Activated T-cell treated with anti-CD3 and anti-CD28 coated beads for 1 hour (primary cell): ENCODE results near the gene MOB1A.
"Not testable (repeated sequence)": the region's sequence is repeated elsewhere in the genome, so short reads cannot be mapped to it uniquely, and the experiment has no call there.

ENCODE experiments used
- DNase-seq: peaks from one replicate; pipeline ENCODE4 v3.0.0-alpha.2; 2020; ENCODE audit warnings: low read depth

Gene MOB1A

GRCh38 chr2:74178211-74179062 is at the start of gene MOB1A:
TSS of gene MOB1A (minus strand) at chr2:74178879. CDS start at chr2:74178674, 205 bp downstream.
- peak; percentile 96 for DNase-seq

DNA sequence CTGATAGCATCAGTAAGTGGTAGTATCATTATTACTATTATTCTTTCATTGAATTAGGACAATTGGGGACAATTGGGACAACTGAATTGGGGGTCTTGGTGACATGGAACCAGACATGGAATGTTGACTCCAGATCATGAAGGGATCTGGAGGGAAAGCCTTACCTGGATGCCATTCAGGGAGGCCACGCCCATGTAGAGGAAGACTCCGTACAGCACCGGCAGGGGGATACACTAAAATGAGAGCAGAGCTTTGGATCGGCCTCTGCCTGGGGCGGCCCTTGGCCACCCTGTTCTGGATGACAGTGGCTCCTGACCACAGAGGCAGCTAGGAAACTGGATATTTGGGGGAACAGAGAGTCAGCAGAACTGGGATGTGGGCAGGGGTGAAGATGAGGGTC is 49.0 kb upstream of the MOB1A start:
- DNase-seq, result no peak

GRCh38 chr2:74226648-74227213 is 48.1 kb upstream of the MOB1A start:
- no peak for DNase-seq

GRCh38 chr2:74225698-74226459 is 47.2 kb upstream of the MOB1A start:
- no peak for DNase-seq

DNA sequence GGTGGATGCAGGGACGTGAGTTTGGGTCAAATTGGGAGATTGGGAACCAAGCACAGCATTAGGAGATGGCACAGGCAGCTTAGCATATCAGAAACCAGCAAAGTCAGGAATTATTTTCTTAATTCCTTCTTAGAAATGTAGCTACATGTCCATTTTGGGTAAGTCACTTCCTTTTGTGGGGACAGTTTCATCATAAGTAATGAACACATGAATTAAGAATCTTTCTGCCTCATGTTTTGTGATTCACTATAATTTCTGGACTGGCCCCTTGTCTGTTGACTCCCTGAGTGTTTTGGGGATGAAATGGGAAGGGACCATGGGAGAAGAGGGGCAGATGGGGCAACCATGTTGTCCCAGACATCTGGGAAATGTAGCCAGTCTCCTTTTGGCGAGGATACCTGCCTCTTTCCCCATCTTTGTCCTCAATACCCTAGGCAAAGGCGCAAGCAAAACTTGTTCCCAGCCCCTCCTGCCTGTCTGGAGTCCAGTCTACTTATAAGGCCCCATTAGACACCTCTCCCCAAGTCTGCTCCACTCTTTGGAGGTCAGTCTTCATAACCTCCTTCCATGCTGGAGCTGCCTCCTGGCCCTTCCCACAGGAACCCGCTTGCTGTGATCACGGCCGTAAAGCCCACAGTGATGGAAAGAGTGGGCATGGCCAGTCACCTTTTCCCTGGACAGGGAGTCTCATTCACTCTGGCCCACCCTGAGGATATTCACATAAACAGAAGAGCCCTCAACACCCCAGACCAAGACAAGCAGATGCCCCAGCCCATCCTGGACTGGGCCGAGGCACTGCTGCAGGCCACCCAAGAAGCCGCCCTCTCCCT is 45.5 kb upstream of the MOB1A start:
- no peak for DNase-seq

DNA sequence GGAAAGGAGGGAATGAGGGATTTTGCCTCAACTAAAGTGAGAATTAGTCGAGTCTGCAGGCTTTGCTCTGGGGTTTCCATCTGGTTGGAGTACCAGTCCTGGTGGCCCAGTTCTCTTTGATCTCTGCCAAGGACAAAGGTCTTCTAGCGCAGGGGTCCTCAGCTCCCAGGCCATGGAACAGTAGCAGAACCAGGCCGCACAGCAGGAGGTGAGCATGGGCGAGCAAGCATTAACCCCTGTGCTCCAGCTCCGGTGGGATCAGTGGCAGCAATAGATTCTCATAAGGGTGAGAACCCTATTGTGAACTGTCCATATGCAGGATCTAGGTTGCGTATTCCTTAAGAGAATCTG is 43.6 kb upstream of the MOB1A start:
- DNase-seq, result no peak

DNA sequence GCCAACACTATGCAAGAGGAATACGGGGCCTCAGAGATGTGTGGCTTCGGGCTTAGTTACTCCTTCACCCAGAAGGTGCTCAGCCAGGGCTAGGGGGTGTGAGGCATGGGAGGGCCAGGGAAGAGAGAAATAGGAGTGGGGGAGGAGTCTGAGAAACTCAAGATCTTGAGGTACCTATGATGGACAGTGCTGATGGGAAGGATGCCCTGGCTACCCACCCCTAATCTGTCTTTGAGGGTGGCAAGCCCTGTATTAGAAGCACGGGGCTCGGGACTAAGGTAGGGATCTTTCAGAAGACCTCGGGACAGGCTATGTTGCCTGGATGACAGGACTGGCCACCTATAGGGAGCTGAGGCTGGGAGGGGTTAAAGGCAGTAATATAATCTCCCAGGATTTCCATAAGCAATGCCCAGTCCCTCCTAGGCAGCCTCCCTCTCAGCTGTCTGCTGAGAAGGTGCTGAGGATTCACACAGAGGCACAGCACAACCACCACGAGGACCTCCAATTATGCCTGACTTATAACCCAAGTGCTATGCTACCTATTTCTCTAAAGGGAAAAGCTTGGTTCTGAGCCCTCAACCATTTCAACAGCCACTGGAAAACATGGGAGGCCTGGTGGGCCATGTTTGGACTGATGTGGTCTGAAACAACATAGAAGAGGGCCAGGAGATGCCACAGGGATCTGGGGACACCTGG is 43.1 kb upstream of the MOB1A start:
- DNase-seq, result no peak

- DNase-seq, result no peak
Observed at GRCh38 chr2:74221091-74221490, 42.4 kb upstream of the MOB1A start.

GRCh38 chr2:74219846-74220486 is 41.3 kb upstream of the MOB1A start:
- DNase-seq, result no peak

DNA sequence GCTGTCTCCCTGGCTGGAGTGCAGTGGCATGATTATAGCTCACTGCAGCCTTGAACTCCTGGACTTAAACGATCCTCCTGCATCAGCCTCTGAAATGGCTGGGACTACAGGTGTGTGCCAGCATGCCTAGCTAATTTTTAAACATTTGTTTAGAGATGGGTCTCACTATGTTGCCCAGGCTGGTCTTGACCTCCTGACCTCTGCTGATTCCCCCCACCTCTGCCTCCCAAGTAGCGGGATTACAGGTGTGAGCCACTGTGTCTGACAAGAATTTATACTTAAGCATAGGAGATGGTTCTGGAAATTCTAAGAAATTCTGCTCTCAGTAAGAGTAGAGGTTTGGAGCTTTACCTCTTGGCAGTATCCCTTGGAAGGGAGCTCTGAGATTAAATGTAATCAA is 38.0 kb upstream of the MOB1A start:
- no peak for DNase-seq

DNA sequence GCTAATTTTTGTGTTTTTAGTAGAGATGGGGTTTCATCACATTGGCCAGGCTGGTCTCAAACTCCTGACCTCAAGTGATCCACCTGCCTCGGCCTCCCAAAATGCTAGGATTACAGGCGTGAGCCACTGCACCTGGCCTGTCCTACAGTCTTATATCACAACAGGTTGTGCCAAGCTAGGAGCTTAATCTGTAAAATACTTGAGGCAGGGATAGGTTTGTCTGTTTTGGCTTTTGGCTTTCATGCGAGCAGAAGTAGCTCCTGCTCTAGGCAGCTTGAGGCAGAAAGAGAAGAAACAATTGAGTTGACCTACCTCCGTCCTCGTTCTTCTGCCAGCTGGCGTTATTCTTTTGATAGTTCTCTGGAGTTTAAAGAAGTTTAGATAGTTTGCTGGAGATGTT is 37.1 kb upstream of the MOB1A start:
- DNase-seq, result not testable (repeated sequence)

DNA sequence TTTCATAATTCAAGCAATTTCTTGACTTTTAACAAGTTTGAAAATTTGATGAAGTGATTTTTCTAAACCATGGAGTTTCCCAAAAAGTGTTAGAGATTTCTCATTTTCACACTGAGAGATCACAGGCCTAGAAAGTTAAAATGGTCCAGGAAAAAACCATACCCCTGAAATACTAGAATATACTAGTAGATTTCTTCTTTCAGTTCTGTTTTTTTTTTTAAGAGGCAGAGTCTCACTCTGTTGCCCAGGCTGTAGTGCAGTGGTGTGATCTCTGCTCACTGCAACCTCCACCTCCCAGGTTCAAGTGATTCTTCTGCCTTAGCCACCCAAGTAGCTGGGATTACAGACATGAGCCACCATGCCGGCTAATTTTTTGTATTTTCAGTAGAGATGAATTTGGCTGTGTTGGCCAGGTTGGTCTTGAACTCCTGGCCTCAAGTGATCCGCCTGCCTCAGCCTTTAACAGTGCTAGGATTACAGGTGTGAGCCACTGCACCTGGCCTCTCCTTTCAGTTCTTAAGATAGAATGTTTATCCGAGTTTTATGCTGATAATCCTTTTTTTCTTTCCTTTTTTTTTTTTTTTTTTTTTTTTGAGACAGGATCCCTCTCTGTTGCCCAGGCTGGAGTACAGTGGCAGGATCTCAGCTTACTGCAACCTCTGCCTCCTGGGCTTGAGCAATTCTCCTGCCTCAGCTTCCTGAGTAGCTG is 34.2 kb upstream of the MOB1A start:
- DNase-seq, result no peak

- DNase-seq, result no peak
Observed at GRCh38 chr2:74206180-74206688, 27.6 kb upstream of the MOB1A start.

DNA sequence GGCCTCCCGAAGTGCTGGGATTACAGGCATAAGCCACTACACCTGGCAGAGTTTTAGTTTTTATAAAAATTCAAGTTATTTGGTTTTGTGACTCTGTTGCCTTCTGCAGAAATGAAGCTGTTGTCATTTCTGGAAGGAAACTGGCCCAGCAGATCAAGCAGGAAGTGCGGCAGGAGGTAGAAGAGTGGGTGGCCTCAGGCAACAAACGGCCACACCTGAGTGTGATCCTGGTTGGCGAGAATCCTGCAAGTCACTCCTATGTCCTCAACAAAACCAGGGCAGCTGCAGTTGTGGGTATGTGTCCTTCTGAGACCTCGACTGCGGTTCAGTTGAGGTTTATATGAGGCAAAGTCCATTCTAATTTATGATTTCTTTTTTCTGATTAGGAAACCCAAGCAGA is 26.9 kb upstream of the MOB1A start:
- DNase-seq, result no peak

GRCh38 chr2:74205113-74205512 is 26.4 kb upstream of the MOB1A start:
- no peak for DNase-seq

DNA sequence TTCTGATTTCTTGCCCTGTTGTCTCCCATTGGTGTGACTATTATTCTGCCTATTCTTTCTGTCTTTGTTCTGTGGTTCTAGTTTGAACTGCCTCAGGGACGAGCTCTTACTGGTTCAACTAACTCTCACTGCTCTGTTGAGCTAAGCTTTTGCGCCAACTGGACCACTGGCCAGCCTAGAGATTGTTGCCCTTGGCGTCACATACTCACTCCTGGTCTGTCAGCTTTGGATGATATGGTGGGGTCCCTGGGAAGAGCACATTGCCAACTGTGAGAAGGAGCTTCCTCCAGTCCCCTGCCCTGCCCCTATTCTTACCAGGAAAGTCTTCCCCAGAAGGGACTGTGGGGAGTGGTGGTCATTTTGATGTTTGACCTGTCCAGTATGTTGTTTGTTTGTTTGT is 25.8 kb upstream of the MOB1A start:
- no peak for DNase-seq

DNA sequence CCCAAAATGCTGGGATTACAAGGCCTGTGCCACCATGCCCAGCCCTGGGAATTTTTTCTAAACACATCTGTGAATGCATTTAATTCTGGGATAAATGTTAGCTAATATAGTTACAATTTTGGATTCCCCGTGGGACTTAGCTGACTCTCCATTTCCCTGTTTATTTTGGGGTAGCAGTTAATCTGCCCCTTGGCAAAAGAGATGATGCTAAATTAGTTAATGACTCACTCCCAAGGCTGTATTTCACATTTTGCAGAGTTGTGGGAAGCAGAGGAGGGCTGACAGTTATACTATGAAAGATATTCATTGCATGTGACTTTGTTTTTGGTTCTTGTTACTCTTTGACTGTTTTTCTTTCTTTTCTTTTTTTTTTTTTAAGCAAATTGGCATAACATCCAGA is 22.9 kb upstream of the MOB1A start:
- no peak for DNase-seq

- no peak for DNase-seq
Observed at GRCh38 chr2:74201196-74201595, 22.5 kb upstream of the MOB1A start.

DNA sequence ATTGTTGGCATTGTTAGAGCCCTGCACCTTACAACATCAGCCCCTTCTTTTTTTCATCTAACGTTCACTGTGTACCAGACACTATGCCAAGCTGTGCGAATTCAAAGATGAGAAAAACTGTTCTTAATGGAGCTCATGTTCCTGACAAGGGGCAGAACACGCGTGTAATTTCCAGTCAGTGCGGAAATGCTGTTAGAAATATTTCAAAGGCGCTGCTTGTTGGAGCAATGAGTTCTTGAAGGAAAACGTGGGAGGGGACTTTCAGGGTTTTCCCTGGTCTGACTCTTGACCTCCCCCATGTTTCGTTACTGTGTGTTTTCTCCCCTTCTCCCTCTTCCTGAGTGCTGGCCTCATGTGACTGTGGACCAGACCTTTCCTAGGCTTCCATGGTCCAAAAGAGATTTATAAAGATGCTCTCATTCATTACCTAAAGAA is 21.2 kb upstream of the MOB1A start:
- no peak for DNase-seq

DNA sequence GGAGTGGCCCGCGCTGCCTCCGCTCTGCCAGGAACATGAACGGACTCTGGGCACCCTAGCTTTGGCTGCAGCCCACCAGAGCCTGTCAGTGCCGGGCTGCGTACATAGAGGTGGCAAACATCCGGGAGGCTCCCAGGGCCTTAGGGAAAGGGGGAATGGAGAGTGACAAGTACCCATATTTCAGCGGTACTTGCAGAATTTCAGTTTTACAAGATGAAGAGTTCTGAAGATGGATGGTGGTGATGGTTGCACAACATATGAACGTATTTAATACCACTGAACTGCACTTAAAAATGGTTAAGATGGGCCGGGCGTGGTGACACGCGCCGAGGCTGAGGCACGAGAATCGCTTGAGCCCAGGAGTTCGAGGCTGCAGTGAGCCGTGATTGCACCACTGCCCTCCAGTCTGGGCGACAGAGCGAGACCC is 20.6 kb upstream of the MOB1A start:
- no peak for DNase-seq
